IPS-20b (cell line): ENCODE measurements around the gene UCKL1.
"Not testable (repeated sequence)": the region's sequence is repeated elsewhere in the genome, so short reads cannot be mapped to it uniquely, and the experiment has no call there.

Experiments
- H3K27ac ChIP-seq: one replicate; pipeline ENCODE4 v1.5.1; 2013; ENCODE audit warnings: low read length
- H3K27me3 ChIP-seq: 2 replicates; pipeline ENCODE4 v1.6.1; 2013; ENCODE audit warnings: mild to moderate bottlenecking, low read length, inconsistent platforms; ENCODE audit not compliant: insufficient read depth
- H3K36me3 ChIP-seq: 2 replicates; pipeline ENCODE4 v1.6.1; 2013; ENCODE audit warnings: low read depth, mild to moderate bottlenecking, inconsistent platforms, low read length, moderate library complexity; ENCODE audit not compliant: insufficient read depth
- H3K4me1 ChIP-seq: 2 replicates; pipeline ENCODE4 v1.6.1; 2013; ENCODE audit warnings: mild to moderate bottlenecking, control low read depth, inconsistent platforms, low read length, moderate library complexity; ENCODE audit not compliant: insufficient read depth
- H3K4me3 ChIP-seq: 2 replicates; pipeline ENCODE4 v1.5.1; 2013; ENCODE audit warnings: mild to moderate bottlenecking, low read length, inconsistent platforms
- H3K9ac ChIP-seq: 2 replicates; pipeline ENCODE4 v1.6.1; 2013; ENCODE audit warnings: low read depth, mild to moderate bottlenecking, inconsistent platforms, low read length, moderate library complexity
- H3K9me3 ChIP-seq: 2 replicates; pipeline ENCODE4 v1.6.1; 2013; ENCODE audit warnings: mild to moderate bottlenecking, low read depth, low read length, inconsistent platforms; ENCODE audit not compliant: insufficient read depth

The UCKL1 gene

GRCh38 chr20:63962426-63963347 lies 6.5 kb upstream of the UCKL1 start:
- Histone ChIP-seq H3K36me3 (peaks cover 62% of the 10 kb centered on the region), H3K4me1 (peaks cover 15% of the 10 kb centered on the region; the same call in 1 of the 2 replicates), H3K4me3 (no peak overlapping the region), H3K27me3 (no peaks in the 10 kb centered on the region), H3K9me3 (no peaks in the 10 kb centered on the region), H3K27ac (no peak overlapping the region), H3K9ac (no peak overlapping the region)

- Histone ChIP-seq H3K27me3 (no peaks in the 10 kb centered on the region), H3K9me3 (no peaks in the 10 kb centered on the region), H3K36me3 (peaks cover 54% of the 10 kb centered on the region), H3K4me3 (no peak overlapping the region), H3K27ac (no peak overlapping the region), H3K4me1 (peaks cover 15% of the 10 kb centered on the region; the same call in 1 of the 2 replicates), H3K9ac (no peak overlapping the region)
Observed at GRCh38 chr20:63961664-63962425, 5.6 kb upstream of the UCKL1 start.

- not testable (repeated sequence) for H3K9ac ChIP-seq, H3K27me3 ChIP-seq, H3K4me3 ChIP-seq, H3K9me3 ChIP-seq, H3K27ac ChIP-seq
- peaks cover 15% of the 10 kb centered on the region; the same call in 1 of the 2 replicates for H3K4me1 ChIP-seq
- peaks cover 45% of the 10 kb centered on the region for H3K36me3 ChIP-seq
Observed at GRCh38 chr20:63960654-63961621, 4.7 kb upstream of the UCKL1 start.

GRCh38 chr20:63959699-63960075 lies 3.5 kb upstream of the UCKL1 start:
- Histone ChIP-seq H3K27ac (no peak overlapping the region), H3K4me3 (no peak overlapping the region), H3K4me1 (peaks cover 15% of the 10 kb centered on the region; the same call in 1 of the 2 replicates), H3K9me3 (no peaks in the 10 kb centered on the region), H3K9ac (0 out of 2 replicates have a peak overlapping the region, but pooled peaks have one; percentile 32), H3K36me3 (peaks cover 45% of the 10 kb centered on the region), H3K27me3 (no peaks in the 10 kb centered on the region)

GRCh38 chr20:63958964-63959698 lies 2.9 kb upstream of the UCKL1 start:
- peak overlapping the region; percentile 78 for H3K27ac ChIP-seq
- peaks cover 15% of the 10 kb centered on the region; the same call in 1 of the 2 replicates for H3K4me1 ChIP-seq
- H3K4me3 ChIP-seq = no peak overlapping the region
- 0 out of 2 replicates have a peak overlapping the region, but pooled peaks have one; percentile 32 for H3K9ac ChIP-seq
- peaks cover 41% of the 10 kb centered on the region for H3K36me3 ChIP-seq
- no peaks in the 10 kb centered on the region for H3K9me3 ChIP-seq
- H3K27me3 ChIP-seq = no peaks in the 10 kb centered on the region

GRCh38 chr20:63958471-63958870 lies 2.3 kb upstream of the UCKL1 start:
- H3K4me1 ChIP-seq = peaks cover 15% of the 10 kb centered on the region; the same call in 1 of the 2 replicates
- H3K27ac ChIP-seq = peak overlapping the region; percentile 78
- H3K9ac ChIP-seq = no peak overlapping the region
- no peak overlapping the region for H3K4me3 ChIP-seq
- no peaks in the 10 kb centered on the region for H3K9me3 ChIP-seq
- no peaks in the 10 kb centered on the region for H3K27me3 ChIP-seq
- peaks cover 35% of the 10 kb centered on the region for H3K36me3 ChIP-seq

- peaks cover 31% of the 10 kb centered on the region for H3K36me3 ChIP-seq
- no peaks in the 10 kb centered on the region for H3K27me3 ChIP-seq
- H3K9me3 ChIP-seq = no peaks in the 10 kb centered on the region
- H3K4me3 ChIP-seq = peak overlapping the region; percentile 75
- peaks cover 15% of the 10 kb centered on the region; the same call in 1 of the 2 replicates for H3K4me1 ChIP-seq
- peak overlapping the region; percentile 76 for H3K27ac ChIP-seq
- H3K9ac ChIP-seq = peak overlapping the region; percentile 72; the same call in 1 of the 2 replicates
Observed at GRCh38 chr20:63957690-63958441, 1.6 kb upstream of the UCKL1 start.

GRCh38 chr20:63957004-63957689 lies 931 bp upstream of the UCKL1 start:
- Histone ChIP-seq H3K36me3 (peaks cover 24% of the 10 kb centered on the region), H3K4me3 (peak overlapping the region; percentile 75)

GRCh38 chr20:63956664-63957003 lies 418 bp upstream of the UCKL1 start:
- peaks cover 15% of the 10 kb centered on the region; the same call in 1 of the 2 replicates for H3K4me1 ChIP-seq
- H3K27me3 ChIP-seq = no peaks in the 10 kb centered on the region
- H3K9ac ChIP-seq = peak overlapping the region; percentile 72; the same call in 1 of the 2 replicates
- H3K36me3 ChIP-seq = peaks cover 19% of the 10 kb centered on the region
- H3K27ac ChIP-seq = no peak overlapping the region
- H3K4me3 ChIP-seq = peak overlapping the region; percentile 75
- no peaks in the 10 kb centered on the region for H3K9me3 ChIP-seq

More at GRCh38 chr20:63957004-63957689, 931 bp upstream of the UCKL1 start:
- Histone ChIP-seq H3K9me3 (no peaks in the 10 kb centered on the region), H3K27ac (peak overlapping the region; percentile 76), H3K4me1 (peaks cover 15% of the 10 kb centered on the region; the same call in 1 of the 2 replicates), H3K27me3 (no peaks in the 10 kb centered on the region), H3K9ac (peak overlapping the region; percentile 72; the same call in 1 of the 2 replicates)
